Stimulated activated CD8-positive, alpha-beta memory T cell treated with anti-CD3 and anti-CD28 coated beads, Interleukin-7, amount 100 ng/mL, for 24 hours (primary cell): ENCODE results near the gene HEPHL1.

Source experiments
- DNase-seq: peaks from one replicate; pipeline ENCODE4 v3.0.0-alpha.2; 2020; ENCODE audit warnings: low read depth

The HEPHL1 gene

GRCh38 chr11:94131047-94131717, 110.0 kb downstream of the HEPHL1 start:
- no peak for DNase-seq

GRCh38 chr11:94131718-94132115, 110.6 kb downstream of the HEPHL1 start:
- DNase-seq, result no peak

- no peak for DNase-seq
These were observed 111.0 kb downstream of the HEPHL1 start for GRCh38 chr11:94132152-94132558.

GRCh38 chr11:94132823-94133408, 111.8 kb downstream of the HEPHL1 start:
- no peak for DNase-seq

- no peak for DNase-seq
These were observed 112.6 kb downstream of the HEPHL1 start for GRCh38 chr11:94133752-94134151.

GRCh38 chr11:94134651-94135512, 113.7 kb downstream of the HEPHL1 start:
- no peak for DNase-seq

GRCh38 chr11:94139416-94139815, 118.3 kb downstream of the HEPHL1 start:
- DNase-seq, result no peak

- DNase-seq, result no peak
These were observed 119.1 kb downstream of the HEPHL1 start for GRCh38 chr11:94140154-94140655.

GRCh38 chr11:94141511-94142307, 120.6 kb downstream of the HEPHL1 start:
- DNase-seq, result no peak

GRCh38 chr11:94142308-94143281, 121.4 kb downstream of the HEPHL1 start:
- no peak for DNase-seq

- no peak for DNase-seq
These were observed 123.1 kb downstream of the HEPHL1 start for GRCh38 chr11:94144216-94144615.

GRCh38 chr11:94144664-94145063, 123.5 kb downstream of the HEPHL1 start:
- DNase-seq, result no peak

- no peak for DNase-seq
These were observed 124.3 kb downstream of the HEPHL1 start for GRCh38 chr11:94145431-94145830.

GRCh38 chr11:94145916-94146315, 124.8 kb downstream of the HEPHL1 start:
- no peak for DNase-seq

- DNase-seq, result no peak
These were observed 126.3 kb downstream of the HEPHL1 start for GRCh38 chr11:94147433-94147845.

- DNase-seq, result no peak
These were observed 127.0 kb downstream of the HEPHL1 start for GRCh38 chr11:94148189-94148588.

- no peak for DNase-seq
These were observed 128.4 kb downstream of the HEPHL1 start for GRCh38 chr11:94149431-94150017.

- DNase-seq, result no peak
These were observed 128.9 kb downstream of the HEPHL1 start for GRCh38 chr11:94150056-94150455.

GRCh38 chr11:94150704-94151685, 129.8 kb downstream of the HEPHL1 start:
- DNase-seq, result no peak
